GM20431 (cell line): Measurements from ENCODE around the gene FAM13A.
"Not testable (repeated sequence)": the region's sequence is repeated elsewhere in the genome, so short reads cannot be mapped to it uniquely, and the experiment has no call there.

Source experiments
- in situ Hi-C: fragments of 300-500 bp; cut with MseI, MboI; formaldehyde crosslinking; loops from one replicate; pipeline ENCODE4 v1.15.0; 2020; ENCODE audit warnings: low sequenced_read_pairs; ENCODE audit not compliant: unreplicated experiment

The FAM13A gene

GRCh38 chr4:89001647-89002445 is 55.1 kb downstream of the FAM13A start:
- in situ Hi-C loops, result no loop called here

- in situ Hi-C loops, result no loop called here
Observed at GRCh38 chr4:89000844-89001360, 56.1 kb downstream of the FAM13A start.

- in situ Hi-C loops, result no loop called here
Observed at GRCh38 chr4:89000382-89000781, 56.6 kb downstream of the FAM13A start.

- in situ Hi-C loops, result no loop called here
Observed at GRCh38 chr4:88999392-88999930, 57.5 kb downstream of the FAM13A start.

- in situ Hi-C loops, result no loop called here
Observed at GRCh38 chr4:88998891-88999290, 58.1 kb downstream of the FAM13A start.

- in situ Hi-C loops, result no loop called here
Observed at GRCh38 chr4:88998001-88998400, 59.0 kb downstream of the FAM13A start.

- in situ Hi-C loops, result no loop called here
Observed at GRCh38 chr4:88995874-88996273, 61.1 kb downstream of the FAM13A start.

GRCh38 chr4:88995257-88995656 is 61.7 kb downstream of the FAM13A start:
- in situ Hi-C loops, result not testable (repeated sequence)

- in situ Hi-C loops, result no loop called here
Observed at GRCh38 chr4:88993246-88993645, 63.7 kb downstream of the FAM13A start.

GRCh38 chr4:88991746-88992145 is 65.2 kb downstream of the FAM13A start:
- in situ Hi-C loops, result no loop called here

- in situ Hi-C loops, result no loop called here
Observed at GRCh38 chr4:88989990-88990389, 67.0 kb downstream of the FAM13A start.

GRCh38 chr4:88985088-88985773 is 71.8 kb downstream of the FAM13A start:
- in situ Hi-C loops, result no loop called here

- in situ Hi-C loops, result no loop called here
Observed at GRCh38 chr4:88982757-88983156, 74.2 kb downstream of the FAM13A start.

- in situ Hi-C loops, result no loop called here
Observed at GRCh38 chr4:88981993-88982392, 75.0 kb downstream of the FAM13A start.

GRCh38 chr4:88981556-88981955 is 75.4 kb downstream of the FAM13A start:
- in situ Hi-C loops, result no loop called here

GRCh38 chr4:88979276-88979675 is 77.7 kb downstream of the FAM13A start:
- in situ Hi-C loops, result no loop called here

GRCh38 chr4:88976775-88977035 is 80.3 kb downstream of the FAM13A start:
- in situ Hi-C loops, result no loop called here

- in situ Hi-C loops, result no loop called here
Observed at GRCh38 chr4:88975958-88976774, 80.8 kb downstream of the FAM13A start.

GRCh38 chr4:88971536-88971935 is 85.4 kb downstream of the FAM13A start:
- in situ Hi-C loops, result no loop called here

- in situ Hi-C loops, result no loop called here
Observed at GRCh38 chr4:88969746-88970145, 87.2 kb downstream of the FAM13A start.

- in situ Hi-C loops, result no loop called here
Observed at GRCh38 chr4:88969271-88969670, 87.7 kb downstream of the FAM13A start.
